MCF 10A (cell line): ENCODE measurements around the gene FGF8. TPM values are rescaled to one million over a fixed set of nuclear protein-coding genes. Genes with fewer than 3 reads are reported as not detected.

Source experiments
- BruUV-seq: library from RNA; stranded (reverse); fragments of 400-500 nt; replicated peaks from 2 replicates; lab custom pipeline; 2021; lab: Mats Ljungman, UMichigan
- CTCF ChIA-PET: fragments of 300-600 bp; sonication (Branson Sonifier 250); formaldehyde crosslinking; extraction: SDS; loops from one replicate; lab custom pipeline; 2021; ENCODE audit warnings: antibody characterized with exemption, inconsistent platforms; lab: Yijun Ruan, JAX
- POLR2A ChIA-PET: fragments of 300-600, 350-650 bp; sonication (Branson Sonifier 250); formaldehyde crosslinking; extraction: SDS; loops from one replicate; lab custom pipeline; 2020; ENCODE audit warnings: antibody characterized with exemption, inconsistent platforms; lab: Yijun Ruan, JAX
- DNase-seq: peaks from one replicate; pipeline ENCODE4 v3.0.0-alpha.2; 2018; ENCODE audit not compliant: unreplicated experiment
- H3K27ac Mint-ChIP-seq: one replicate; pipeline ENCODE4 v1.8.0; 2022; ENCODE audit warnings: mild to moderate bottlenecking, low read depth, mixed read lengths; ENCODE audit not compliant: unreplicated experiment
- H3K27me3 Mint-ChIP-seq: one replicate; pipeline ENCODE4 v1.8.0; 2022; ENCODE audit warnings: mixed read lengths; ENCODE audit not compliant: insufficient read depth, unreplicated experiment
- H3K36me3 Mint-ChIP-seq: one replicate; pipeline ENCODE4 v1.8.0; 2022; ENCODE audit warnings: mild to moderate bottlenecking, moderate library complexity, mixed read lengths; ENCODE audit not compliant: insufficient read depth, unreplicated experiment
- H3K4me1 Mint-ChIP-seq: one replicate; pipeline ENCODE4 v1.8.0; 2022; ENCODE audit warnings: mixed read lengths; ENCODE audit not compliant: insufficient read depth, unreplicated experiment
- H3K4me3 Mint-ChIP-seq: one replicate; pipeline ENCODE4 v1.8.0; 2022; ENCODE audit warnings: mild to moderate bottlenecking, moderate library complexity, mixed read lengths; ENCODE audit not compliant: unreplicated experiment
- H3K9me3 Mint-ChIP-seq: one replicate; pipeline ENCODE4 v1.8.0; 2022; ENCODE audit warnings: mixed read lengths; ENCODE audit not compliant: unreplicated experiment
- intact Hi-C: fragments of 100-400 bp; cut with micrococcal nuclease; formaldehyde crosslinking; loops from 2 replicates; pipeline ENCODE4 v1.14.1; 2022
- total RNA-seq: library from RNA; stranded (reverse); gene quantifications from 2 replicates; pipeline ENCODE4 v1.2.3, GENCODE V29; 2022
- TF ChIP-seq, protein P1 (sequence below): fragments of 200-600 bp; IDR thresholded peaks from one replicate; pipeline ENCODE4 v1.8.0; 2022; ENCODE audit warnings: antibody characterized with exemption, mild to moderate bottlenecking; ENCODE audit not compliant: unreplicated experiment

Gene FGF8
- total RNA-seq, 1 experiment from 2014 or later: not detected

DNA sequence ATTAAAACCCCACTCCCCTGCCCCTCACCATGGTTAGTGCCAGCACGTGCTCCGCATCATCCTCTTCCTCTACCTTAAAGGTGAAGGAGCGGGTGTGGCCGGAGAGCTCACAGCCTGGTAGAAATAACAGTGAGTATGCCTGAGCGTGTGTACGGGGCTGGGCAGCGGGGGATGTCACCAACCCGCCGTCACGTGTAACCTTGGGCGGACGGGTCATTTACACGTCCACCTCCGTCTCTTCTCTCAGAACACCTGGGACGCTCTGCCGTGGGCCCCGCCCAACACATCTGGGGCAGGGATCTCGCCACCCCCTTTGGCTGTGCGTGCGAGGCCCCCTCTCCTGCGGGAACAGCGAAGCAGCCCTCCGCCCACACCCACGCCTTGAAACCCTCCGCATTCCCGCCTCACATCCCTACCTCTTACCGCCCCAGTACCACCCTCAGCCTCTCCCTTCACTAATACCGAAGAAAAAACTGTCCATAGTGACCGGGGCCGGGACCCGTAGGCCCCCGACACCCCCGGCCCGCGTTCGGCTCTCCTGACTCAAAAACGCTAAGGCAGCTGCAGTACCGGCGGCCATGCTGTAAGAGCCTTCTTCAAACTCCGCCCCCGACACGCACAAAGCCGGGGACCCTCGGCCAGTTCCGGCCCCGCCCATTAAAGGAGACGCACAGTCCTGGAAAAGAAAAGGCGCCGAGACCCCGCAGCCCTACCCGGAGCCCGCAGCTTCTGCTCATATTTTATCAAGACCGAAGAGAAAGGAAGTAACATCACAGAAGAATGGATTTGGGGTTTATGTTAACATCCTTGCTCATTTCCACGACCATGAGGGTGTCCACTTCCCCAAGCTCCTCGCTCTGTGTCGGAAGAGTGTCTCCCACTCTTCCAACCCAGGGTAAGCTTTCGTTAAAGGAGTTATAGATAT is 7.2 kb upstream of the FGF8 start, which contains the start of gene NPM3:
Gene NPM3 (minus strand): TSS at position 636 of the 925 bp plus-strand sequence. CDS start 56 bp downstream, at position 580.
- ChIA-PET POLR2A (interaction anchor here (0.6 to 6.2 kb wide), 16 partner anchors 9 to 835 kb away, joined by 3 to 58 read pairs (median 3); partner anchors contain the start of genes HPS6 and OGA), CTCF (interaction anchor here (0.6 to 5.5 kb wide), 12 partner anchors 12 to 635 kb away, joined by 3 to 47 read pairs (median 7); no protein-coding TSS in a partner anchor)
- Mint-ChIP-seq H3K9me3 (no peaks in the 10 kb centered on the region), H3K36me3 (peaks cover 65% of the 10 kb centered on the region), H3K4me3 (peak within 1 kb of the TSS; percentile 100), H3K27ac (peak within 1 kb of the TSS; percentile 98), H3K4me1 (peaks cover 28% of the 10 kb centered on the region), H3K27me3 (no peaks in the 10 kb centered on the region)
- intact Hi-C loops: loop anchor here (5.0 kb wide), 1 partner anchor 621 kb away; no protein-coding TSS in a partner anchor
- BruUV-seq: TSS peak; percentile 27
- TF ChIP-seq, protein P1, sequence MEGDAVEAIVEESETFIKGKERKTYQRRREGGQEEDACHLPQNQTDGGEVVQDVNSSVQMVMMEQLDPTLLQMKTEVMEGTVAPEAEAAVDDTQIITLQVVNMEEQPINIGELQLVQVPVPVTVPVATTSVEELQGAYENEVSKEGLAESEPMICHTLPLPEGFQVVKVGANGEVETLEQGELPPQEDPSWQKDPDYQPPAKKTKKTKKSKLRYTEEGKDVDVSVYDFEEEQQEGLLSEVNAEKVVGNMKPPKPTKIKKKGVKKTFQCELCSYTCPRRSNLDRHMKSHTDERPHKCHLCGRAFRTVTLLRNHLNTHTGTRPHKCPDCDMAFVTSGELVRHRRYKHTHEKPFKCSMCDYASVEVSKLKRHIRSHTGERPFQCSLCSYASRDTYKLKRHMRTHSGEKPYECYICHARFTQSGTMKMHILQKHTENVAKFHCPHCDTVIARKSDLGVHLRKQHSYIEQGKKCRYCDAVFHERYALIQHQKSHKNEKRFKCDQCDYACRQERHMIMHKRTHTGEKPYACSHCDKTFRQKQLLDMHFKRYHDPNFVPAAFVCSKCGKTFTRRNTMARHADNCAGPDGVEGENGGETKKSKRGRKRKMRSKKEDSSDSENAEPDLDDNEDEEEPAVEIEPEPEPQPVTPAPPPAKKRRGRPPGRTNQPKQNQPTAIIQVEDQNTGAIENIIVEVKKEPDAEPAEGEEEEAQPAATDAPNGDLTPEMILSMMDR: no peak
- DNase-seq: peak; percentile 83

- DNase-seq: peak; percentile 4
- POLR2A ChIA-PET: interaction anchor here (0.7 to 6.2 kb wide), 4 partner anchors 14 to 739 kb away, joined by 3 to 58 read pairs (median 30); partner anchors contain the start of gene OGA
- TF ChIP-seq, protein P1: no peak
- peak overlapping the region; percentile 100 for H3K4me3 Mint-ChIP-seq
- CTCF ChIA-PET: interaction anchor here (0.6 to 5.5 kb wide), 18 partner anchors 10 to 686 kb away, joined by 3 to 47 read pairs (median 5); partner anchors contain the start of gene POLL
- H3K27ac Mint-ChIP-seq: peak overlapping the region; percentile 98
- BruUV-seq: no TSS peak
- no peaks in the 10 kb centered on the region for H3K27me3 Mint-ChIP-seq
- H3K9me3 Mint-ChIP-seq: no peaks in the 10 kb centered on the region
- intact Hi-C loops: loop anchor here (1.0 to 5.0 kb wide), 5 partner anchors 180 to 620 kb away; no protein-coding TSS in a partner anchor
- H3K36me3 Mint-ChIP-seq: peaks cover 56% of the 10 kb centered on the region
- peaks cover 28% of the 10 kb centered on the region for H3K4me1 Mint-ChIP-seq
Measured at GRCh38 chr10:101781984-101782810, 6.3 kb upstream of the FGF8 start.

DNA sequence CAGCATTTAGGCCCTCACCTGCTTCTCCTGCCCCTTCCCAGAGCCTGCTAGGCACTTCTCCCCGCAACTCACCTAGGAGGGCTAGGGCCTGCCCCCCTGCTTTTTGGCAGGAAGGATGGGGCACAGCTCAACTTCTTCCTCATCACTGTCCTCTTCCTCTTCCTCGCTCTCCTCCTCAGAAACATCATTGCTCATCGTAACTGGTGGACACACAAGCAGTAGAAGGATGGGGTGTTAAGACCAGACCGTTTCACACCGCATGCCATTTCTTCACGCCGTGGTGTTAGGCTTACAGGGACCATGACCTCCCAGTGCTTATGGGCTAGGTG is 5.7 kb upstream of the FGF8 start:
- BruUV-seq: no TSS peak
- Mint-ChIP-seq H3K9me3 (no peaks in the 10 kb centered on the region), H3K27me3 (no peaks in the 10 kb centered on the region), H3K36me3 (peaks cover 50% of the 10 kb centered on the region), H3K27ac (peak overlapping the region; percentile 70), H3K4me1 (peaks cover 28% of the 10 kb centered on the region), H3K4me3 (peak overlapping the region; percentile 100)
- POLR2A ChIA-PET: interaction anchor here (0.7 to 6.2 kb wide), 5 partner anchors 15 to 293 kb away, joined by 3 to 58 read pairs (median 4); partner anchors contain the start of gene OGA
- CTCF ChIA-PET: interaction anchor here (0.6 to 5.5 kb wide), 49 partner anchors 8 to 1583 kb away, joined by 3 to 47 read pairs (median 4); partner anchors contain the start of gene POLL
- no peak for DNase-seq
- intact Hi-C loops: loop anchor here (1.0 to 5.0 kb wide), 5 partner anchors 179 to 619 kb away; no protein-coding TSS in a partner anchor
- TF ChIP-seq, protein P1: no peak
